GM19351 (cell line): ENCODE data around the gene APBA2.

Experiments used
- ATAC-seq: cut with Tn5 transposase; IDR thresholded peaks from one replicate; pipeline ENCODE4 v1.9.1; 2021; ENCODE audit warnings: mild to moderate bottlenecking, moderate library complexity; ENCODE audit not compliant: unreplicated experiment

Gene APBA2

GRCh38 chr15:28980709-28981350 is 95.1 kb downstream of the APBA2 start:
- no peak for ATAC-seq

- ATAC-seq: no peak
Measured at GRCh38 chr15:28981351-28981720, 95.6 kb downstream of the APBA2 start.

- ATAC-seq: no peak
Measured at GRCh38 chr15:28981921-28982320, 96.1 kb downstream of the APBA2 start.

GRCh38 chr15:28982886-28983285 is 97.1 kb downstream of the APBA2 start:
- no peak for ATAC-seq

- ATAC-seq: no peak
Measured at GRCh38 chr15:28983432-28984311, 97.9 kb downstream of the APBA2 start.

- no peak for ATAC-seq
Measured at GRCh38 chr15:28984421-28985315, 98.9 kb downstream of the APBA2 start.

- no peak for ATAC-seq
Measured at GRCh38 chr15:28985316-28985645, 99.5 kb downstream of the APBA2 start.

GRCh38 chr15:28985691-28986090 is 99.9 kb downstream of the APBA2 start:
- ATAC-seq: no peak

- ATAC-seq: no peak
Measured at GRCh38 chr15:28986108-28986507, 100.3 kb downstream of the APBA2 start.

GRCh38 chr15:28986726-28987125 is 101.0 kb downstream of the APBA2 start:
- no peak for ATAC-seq

GRCh38 chr15:28987337-28987736 is 101.6 kb downstream of the APBA2 start:
- no peak for ATAC-seq

GRCh38 chr15:28989239-28989830 is 103.6 kb downstream of the APBA2 start:
- ATAC-seq: no peak

- ATAC-seq: no peak
Measured at GRCh38 chr15:28989896-28990295, 104.1 kb downstream of the APBA2 start.

GRCh38 chr15:28990390-28990789 is 104.6 kb downstream of the APBA2 start:
- ATAC-seq: no peak

- ATAC-seq: no peak
Measured at GRCh38 chr15:28991236-28992171, 105.7 kb downstream of the APBA2 start.

GRCh38 chr15:28992336-28992864 is 106.6 kb downstream of the APBA2 start:
- ATAC-seq: no peak

- no peak for ATAC-seq
Measured at GRCh38 chr15:28993051-28993719, 107.4 kb downstream of the APBA2 start.

GRCh38 chr15:28993720-28994053 is 107.9 kb downstream of the APBA2 start:
- no peak for ATAC-seq

GRCh38 chr15:28994142-28994830 is 108.5 kb downstream of the APBA2 start:
- no peak for ATAC-seq
